Kidney epithelial cell (primary cell): ENCODE results near the gene PM20D2. TPM values are rescaled to one million over a fixed set of nuclear protein-coding genes. Genes with fewer than 3 reads are reported as not detected.

Source experiments
- DNase-seq: peaks from one replicate; pipeline ENCODE4 v3.0.0-alpha.2; 2010; ENCODE audit warnings: low read depth
- H3K27me3 ChIP-seq: 2 replicates; pipeline ENCODE4 v1.6.0; 2011; ENCODE audit warnings: low read length; ENCODE audit not compliant: control insufficient read depth, insufficient read depth
- H3K36me3 ChIP-seq: 2 replicates; pipeline ENCODE4 v1.5.1; 2011; ENCODE audit warnings: low read length; ENCODE audit not compliant: control insufficient read depth, insufficient read depth
- H3K4me3 ChIP-seq: 2 replicates; pipeline ENCODE4 v1.5.1; 2011; ENCODE audit warnings: low read depth, mild to moderate bottlenecking, control low read depth, low read length
- CTCF ChIP-seq: IDR thresholded peaks from 2 replicates; pipeline ENCODE4 v1.5.1; 2011; ENCODE audit warnings: mild to moderate bottlenecking, moderate library complexity, low read length, control low read depth, inconsistent platforms; ENCODE audit not compliant: insufficient read depth, poor library complexity, severe bottlenecking
- total RNA-seq: library from RNA; depleted of rRNA; stranded (reverse); fragments of >200 nt; gene quantifications from 2 replicates; pipeline ENCODE4 v1.2.3, GENCODE V29; 2015

Gene PM20D2
- total RNA-seq, 1 donor from 2014 or later = 26.4 TPM

- Histone ChIP-seq H3K36me3 (no peaks in the 10 kb centered on the region), H3K27me3 (no peaks in the 10 kb centered on the region), H3K4me3 (peak overlapping the region; percentile 82)
- no peak for TF ChIP-seq CTCF
- DNase-seq = no peak
Measured at GRCh38 chr6:89116702-89117101, 29.2 kb upstream of the PM20D2 start.

- H3K27me3 ChIP-seq = no peaks in the 10 kb centered on the region
- H3K36me3 ChIP-seq = no peaks in the 10 kb centered on the region
- DNase-seq = no peak
- TF ChIP-seq CTCF = no peak
- peak within 1 kb of the TSS; percentile 82 for H3K4me3 ChIP-seq
Measured at GRCh38 chr6:89117211-89118108, 28.4 kb upstream of the PM20D2 start, which contains the start of gene SRSF12. Gene SRSF12, minus strand, starts transcription at chr6:89118071. Its CDS starts 184 bp downstream, at chr6:89117887.

- no peaks in the 10 kb centered on the region for H3K27me3 ChIP-seq
- H3K36me3 ChIP-seq = no peaks in the 10 kb centered on the region
- no peak for TF ChIP-seq CTCF
- no peak for DNase-seq
- no peak overlapping the region for H3K4me3 ChIP-seq
Measured at GRCh38 chr6:89118931-89119330, 26.9 kb upstream of the PM20D2 start.

GRCh38 chr6:89120371-89120770 is 25.5 kb upstream of the PM20D2 start:
- peak; percentile 85 for DNase-seq
- H3K4me3 ChIP-seq = no peak overlapping the region
- no peak for TF ChIP-seq CTCF
- H3K27me3 ChIP-seq = no peaks in the 10 kb centered on the region
- no peaks in the 10 kb centered on the region for H3K36me3 ChIP-seq

GRCh38 chr6:89121934-89122333 is 23.9 kb upstream of the PM20D2 start:
- Histone ChIP-seq H3K4me3 (no peak overlapping the region), H3K27me3 (no peaks in the 10 kb centered on the region), H3K36me3 (no peaks in the 10 kb centered on the region)
- DNase-seq = no peak
- no peak for TF ChIP-seq CTCF
